HepG2 (cell line): ENCODE data around the gene GPR158. TPM values are rescaled to one million over a fixed set of nuclear protein-coding genes. Genes with fewer than 3 reads are reported as not detected.

Experiments used
- ATAC-seq: fragments of 200-7000 bp; cut with Tn5 transposase; 3 replicates; pipeline ENCODE4 v1.9.1; 2020; ENCODE audit warnings: mild to moderate bottlenecking, moderate library complexity
- BruUV-seq: library from RNA; stranded (reverse); fragments of 400-500 nt; replicated peaks from 2 replicates; lab custom pipeline; 2021; lab: Mats Ljungman, UMichigan
- CTCF ChIA-PET: fragments of 300-600 bp; formaldehyde crosslinking; extraction: SDS; loops from one replicate; lab custom pipeline; 2021; ENCODE audit warnings: low total read pairs, inconsistent platforms, low intra/inter-chr PET ratio; lab: Yijun Ruan, JAX
- POLR2A ChIA-PET: fragments of 350-600 bp; sonication (Branson Sonifier 250); formaldehyde crosslinking; loops from one replicate; lab custom pipeline; 2020; ENCODE audit warnings: antibody characterized with exemption, inconsistent platforms; lab: Yijun Ruan, JAX
- DNase-seq: peaks from one replicate; pipeline ENCODE4 v3.0.0-alpha.2; 2015; ENCODE audit warnings: low spot score
- FAIRE-seq: peaks from 3 replicates; lab custom pipeline; 2011; peaks lifted over from hg19 to GRCh38; lab: Jason Lieb, UNC
- H2AFZ ChIP-seq: one replicate; pipeline ENCODE4 v1.6.1; 2011; ENCODE audit warnings: low read length, inconsistent platforms
- H3K27ac ChIP-seq: fragments of 300-600 bp; 3 replicates; pipeline ENCODE4 v1.8.0; 2011; ENCODE audit warnings: mixed run types, mild to moderate bottlenecking, mixed read lengths, low read length, inconsistent platforms; ENCODE audit not compliant: insufficient read depth; ENCODE audit errors: extremely low read length
- H3K27me3 ChIP-seq, 2 experiments: fragments of 200-600 bp in 1 of 2; 2 replicates in 1 of 2; 3 replicates in 1 of 2; pipeline versions ENCODE4 v1.6.0 to v1.8.0; 2011; ENCODE audit warnings: low read length in 2 of 2, mild to moderate bottlenecking in 2 of 2, moderate library complexity in 2 of 2, inconsistent platforms in 1 of 2; ENCODE audit not compliant: insufficient read depth in 2 of 2, control insufficient read depth in 1 of 2
- H3K36me3 ChIP-seq, 2 experiments: fragments of 200-600 bp in 1 of 2; replicated peaks in 1 of 2; 2 replicates in 1 of 2; 3 replicates in 1 of 2; pipeline versions ENCODE4 v1.5.1 to v1.8.0; 2011; ENCODE audit warnings: low read length in 2 of 2, inconsistent platforms in 1 of 2; ENCODE audit not compliant: insufficient read depth in 2 of 2, control insufficient read depth in 1 of 2
- H3K4me1 ChIP-seq: 2 replicates; pipeline ENCODE4 v1.5.1; 2012; ENCODE audit warnings: low read length, inconsistent platforms; ENCODE audit not compliant: insufficient read depth
- H3K4me2 ChIP-seq: 2 replicates; pipeline ENCODE4 v1.6.0; 2011; ENCODE audit warnings: low read depth, low read length, inconsistent platforms
- H3K4me3 ChIP-seq, 3 experiments: fragments of 200-600 bp in 1 of 3; sonication (generic), shearing (Covaris generic) in 1 of 3; replicated peaks in 1 of 3; 2 replicates each; pipeline ENCODE4 v1.5.1; 2011 to 2016; ENCODE audit warnings: low read length in 3 of 3, inconsistent platforms in 2 of 3, low read depth in 2 of 3, mild to moderate bottlenecking in 2 of 3, control low read depth in 1 of 3, mixed read lengths in 1 of 3; ENCODE audit not compliant: insufficient read depth in 1 of 3
- H3K79me2 ChIP-seq: one replicate; pipeline ENCODE4 v1.6.1; 2011; ENCODE audit warnings: low read length, inconsistent platforms; ENCODE audit not compliant: insufficient read depth
- H3K9ac ChIP-seq: 2 replicates; pipeline ENCODE4 v1.6.0; 2011; ENCODE audit warnings: mild to moderate bottlenecking, low read depth, low read length, inconsistent platforms; ENCODE audit not compliant: insufficient read depth
- H3K9me3 ChIP-seq: 2 replicates; pipeline ENCODE4 v1.5.1; 2012; ENCODE audit warnings: mild to moderate bottlenecking, low read length
- H4K20me1 ChIP-seq: 2 replicates; pipeline ENCODE4 v1.6.0; 2011; ENCODE audit warnings: inconsistent platforms, mild to moderate bottlenecking, low read length, moderate library complexity; ENCODE audit not compliant: insufficient read depth
- AGO2 ChIP-seq: fragments of 200-400 bp; formaldehyde crosslinking; optimal IDR thresholded peaks from 2 replicates; pipeline ENCODE3; 2017; ENCODE audit warnings: mild to moderate bottlenecking, low read depth, low read length, moderate library complexity
- ARID2 ChIP-seq: sonication (generic); formaldehyde crosslinking; IDR thresholded peaks from 2 replicates; pipeline ENCODE4 v1.8.1; 2022; ENCODE audit warnings: mild to moderate bottlenecking, missing genetic modification reagents, borderline replicate concordance
- GATA4 ChIP-seq: sonication (generic); IDR thresholded peaks from 2 replicates; pipeline ENCODE4 v1.6.1; 2016; ENCODE audit warnings: antibody characterized with exemption, low read depth, borderline replicate concordance
- MLLT10 ChIP-seq: sonication (generic); formaldehyde crosslinking; IDR thresholded peaks from 2 replicates; pipeline ENCODE4 v1.4.0; 2020; ENCODE audit warnings: missing genetic modification reagents
- MYNN ChIP-seq: sonication (generic); formaldehyde crosslinking; IDR thresholded peaks from 2 replicates; pipeline ENCODE4 v1.4.0; 2020; ENCODE audit warnings: mild to moderate bottlenecking, low read depth, missing genetic modification reagents
- PAX8 ChIP-seq: sonication (generic); formaldehyde crosslinking; IDR thresholded peaks from 2 replicates; pipeline ENCODE4 v1.8.0; 2022; ENCODE audit warnings: mild to moderate bottlenecking, missing genetic modification reagents, borderline replicate concordance
- RFX3 ChIP-seq: IDR thresholded peaks from 2 replicates; pipeline ENCODE4 v1.6.1; 2016; ENCODE audit warnings: missing biosample characterization, missing genetic modification reagents
- SSRP1 ChIP-seq: IDR thresholded peaks from 2 replicates; pipeline ENCODE4 v1.6.1; 2016; ENCODE audit warnings: control low read depth
- TMF1 ChIP-seq: sonication (generic); formaldehyde crosslinking; IDR thresholded peaks from 2 replicates; pipeline ENCODE4 v1.8.1; 2022; ENCODE audit warnings: low read depth, missing genetic modification reagents
- ZC3H4 ChIP-seq: sonication (generic); formaldehyde crosslinking; IDR thresholded peaks from 2 replicates; pipeline ENCODE4 v1.4.0; 2020; ENCODE audit warnings: missing genetic modification reagents, borderline replicate concordance
- ZNF180 ChIP-seq: sonication (generic); formaldehyde crosslinking; IDR thresholded peaks from 2 replicates; pipeline ENCODE4 v1.4.0; 2020; ENCODE audit warnings: low read depth, missing genetic modification reagents, borderline replicate concordance
- ZNF337 ChIP-seq: sonication (generic); formaldehyde crosslinking; IDR thresholded peaks from 2 replicates; pipeline ENCODE4 v1.5.1; 2020; ENCODE audit warnings: missing genetic modification reagents, low read depth, mild to moderate bottlenecking, borderline replicate concordance
- ZNF562 ChIP-seq: sonication (generic); formaldehyde crosslinking; IDR thresholded peaks from 2 replicates; pipeline ENCODE4 v1.8.0; 2022; ENCODE audit warnings: missing genetic modification reagents, borderline replicate concordance
- ZSCAN31 ChIP-seq: sonication (generic); formaldehyde crosslinking; IDR thresholded peaks from 2 replicates; pipeline ENCODE4 v1.5.0; 2020; ENCODE audit warnings: low read depth, mild to moderate bottlenecking, missing genetic modification reagents
- WGBS: methylation state at CpG from one replicate; pipeline ENCODE4 v1.1.6; 2017; ENCODE audit warnings: low lambda C conversion rate; 5-methylcytosine and 5-hydroxymethylcytosine counted together
- in situ Hi-C: cut with HindIII; loops from 2 replicates; pipeline ENCODE4 v1.10.0; 2017; ENCODE audit warnings: low pct_unique_long_range_greater_than_20kb; ENCODE audit not compliant: extremely low pct_ligation_motif_present
- intact Hi-C: fragments of 100-400 bp; cut with micrococcal nuclease; formaldehyde crosslinking; loops from one replicate; pipeline ENCODE4 v1.10.0; 2022; ENCODE audit not compliant: unreplicated experiment
- polyA plus RNA-seq, 8 experiments: library from polyadenylated mRNA; depleted of rRNA in 3 of 8; stranded (reverse) in 7 of 8; unstranded in 1 of 8; fragments of >200 nt; fragmentation: Illumina TruSeq in 4 of 8; extraction: Trizol in 4 of 8; gene quantifications; 2 replicates each; pipeline versions ENCODE4 v1.2.1 to v1.2.3, GENCODE V29; 2011 to 2016; ENCODE audit warnings: low read depth in 4 of 8, missing spikeins in 1 of 8, mixed read lengths in 1 of 8; ENCODE audit not compliant: insufficient read depth in 1 of 8
- total RNA-seq, 5 experiments: library from RNA; depleted of rRNA; stranded (reverse); fragments of >200 nt; fragmentation: Illumina TruSeq; extraction: Trizol; gene quantifications; 2 replicates each; pipeline ENCODE4 v1.2.3, GENCODE V29; 2016; ENCODE audit warnings: low read depth in 1 of 5
- TF ChIP-seq, protein P1 (sequence below): sonication (generic); formaldehyde crosslinking; IDR thresholded peaks from 2 replicates; pipeline ENCODE4 v1.4.0; 2020; ENCODE audit warnings: missing genetic modification reagents, borderline replicate concordance
- TF ChIP-seq, protein P2 (sequence below): sonication (generic); formaldehyde crosslinking; IDR thresholded peaks from 2 replicates; pipeline ENCODE4 v1.4.0; 2020; ENCODE audit warnings: missing genetic modification reagents
- TF ChIP-seq, protein P3 (sequence below): fragments of 450-650 bp; IDR thresholded peaks from 2 replicates; pipeline ENCODE4 v1.6.1; 2017

GPR158 gene
- total and polyA plus RNA-seq, 2 of the 13 experiments (the other 11 are each of a cell fraction or from before 2014, with no cell fraction given), result not detected

DNA sequence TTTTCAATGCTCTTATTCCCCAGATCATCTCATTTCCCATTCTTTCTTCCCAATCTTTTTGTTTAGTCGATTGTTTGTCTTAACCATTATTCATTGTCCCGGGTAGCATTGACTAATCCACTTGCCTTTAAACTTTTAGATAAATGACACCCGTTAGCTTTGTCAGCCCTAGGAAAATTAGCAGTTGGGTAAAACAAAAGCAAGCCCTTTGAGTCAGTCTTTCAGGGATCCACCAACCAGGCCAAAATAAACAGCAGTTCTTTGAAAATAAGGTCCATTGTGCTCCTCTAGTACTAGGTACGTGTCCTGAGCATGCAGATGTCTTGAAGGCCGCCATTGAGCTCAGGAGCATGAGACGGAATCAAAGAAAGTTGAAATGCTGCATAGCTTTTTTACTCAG is 389.6 kb downstream of the GPR158 start:
- Histone ChIP-seq H3K36me3 (no peaks in the 10 kb centered on the region), H3K9ac (no peak overlapping the region), H3K4me3 (no peak overlapping the region), H3K27ac (no peak overlapping the region), H3K9me3 (no peaks in the 10 kb centered on the region), H2AFZ (no peak overlapping the region), H3K27me3 (no peaks in the 10 kb centered on the region), H3K4me1 (no peaks in the 10 kb centered on the region), H3K4me2 (no peak overlapping the region), H4K20me1 (no peaks in the 10 kb centered on the region), H3K79me2 (no peaks in the 10 kb centered on the region)
- POLR2A ChIA-PET, result no interaction called here
- in situ Hi-C loops (no loop called here), intact Hi-C loops (no loop called here)
- FAIRE-seq (no peak), ATAC-seq (no peak), DNase-seq (no peak)
- BruUV-seq, result no TSS peak
- CTCF ChIA-PET, result no interaction called here
- WGBS, result 1% methylated on average over 6 of the region's 6 CpGs
- TF ChIP-seq ZNF562 (no peak), GATA4 (no peak), ARID2 (no peak), RFX3 (CRISPR knock-in tag) (no peak), ZNF180 (CRISPR knock-in tag) (no peak), ZC3H4 (no peak), PAX8 (no peak), MLLT10 (CRISPR knock-in tag) (no peak), AGO2 (no peak), ZSCAN31 (CRISPR knock-in tag) (no peak), MYNN (CRISPR knock-in tag) (no peak), SSRP1 (no peak), TMF1 (no peak), ZNF337 (CRISPR knock-in tag) (no peak)
- TF ChIP-seq, protein P1, sequence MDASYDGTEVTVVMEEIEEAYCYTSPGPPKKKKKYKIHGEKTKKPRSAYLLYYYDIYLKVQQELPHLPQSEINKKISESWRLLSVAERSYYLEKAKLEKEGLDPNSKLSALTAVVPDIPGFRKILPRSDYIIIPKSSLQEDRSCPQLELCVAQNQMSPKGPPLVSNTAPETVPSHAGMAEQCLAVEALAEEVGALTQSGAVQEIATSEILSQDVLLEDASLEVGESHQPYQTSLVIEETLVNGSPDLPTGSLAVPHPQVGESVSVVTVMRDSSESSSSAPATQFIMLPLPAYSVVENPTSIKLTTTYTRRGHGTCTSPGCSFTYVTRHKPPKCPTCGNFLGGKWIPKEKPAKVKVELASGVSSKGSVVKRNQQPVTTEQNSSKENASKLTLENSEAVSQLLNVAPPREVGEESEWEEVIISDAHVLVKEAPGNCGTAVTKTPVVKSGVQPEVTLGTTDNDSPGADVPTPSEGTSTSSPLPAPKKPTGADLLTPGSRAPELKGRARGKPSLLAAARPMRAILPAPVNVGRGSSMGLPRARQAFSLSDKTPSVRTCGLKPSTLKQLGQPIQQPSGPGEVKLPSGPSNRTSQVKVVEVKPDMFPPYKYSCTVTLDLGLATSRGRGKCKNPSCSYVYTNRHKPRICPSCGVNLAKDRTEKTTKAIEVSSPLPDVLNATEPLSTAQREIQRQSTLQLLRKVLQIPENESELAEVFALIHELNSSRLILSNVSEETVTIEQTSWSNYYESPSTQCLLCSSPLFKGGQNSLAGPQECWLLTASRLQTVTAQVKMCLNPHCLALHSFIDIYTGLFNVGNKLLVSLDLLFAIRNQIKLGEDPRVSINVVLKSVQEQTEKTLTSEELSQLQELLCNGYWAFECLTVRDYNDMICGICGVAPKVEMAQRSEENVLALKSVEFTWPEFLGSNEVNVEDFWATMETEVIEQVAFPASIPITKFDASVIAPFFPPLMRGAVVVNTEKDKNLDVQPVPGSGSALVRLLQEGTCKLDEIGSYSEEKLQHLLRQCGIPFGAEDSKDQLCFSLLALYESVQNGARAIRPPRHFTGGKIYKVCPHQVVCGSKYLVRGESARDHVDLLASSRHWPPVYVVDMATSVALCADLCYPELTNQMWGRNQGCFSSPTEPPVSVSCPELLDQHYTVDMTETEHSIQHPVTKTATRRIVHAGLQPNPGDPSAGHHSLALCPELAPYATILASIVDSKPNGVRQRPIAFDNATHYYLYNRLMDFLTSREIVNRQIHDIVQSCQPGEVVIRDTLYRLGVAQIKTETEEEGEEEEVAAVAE (CRISPR knock-in tag), result no peak
- TF ChIP-seq, protein P2, sequence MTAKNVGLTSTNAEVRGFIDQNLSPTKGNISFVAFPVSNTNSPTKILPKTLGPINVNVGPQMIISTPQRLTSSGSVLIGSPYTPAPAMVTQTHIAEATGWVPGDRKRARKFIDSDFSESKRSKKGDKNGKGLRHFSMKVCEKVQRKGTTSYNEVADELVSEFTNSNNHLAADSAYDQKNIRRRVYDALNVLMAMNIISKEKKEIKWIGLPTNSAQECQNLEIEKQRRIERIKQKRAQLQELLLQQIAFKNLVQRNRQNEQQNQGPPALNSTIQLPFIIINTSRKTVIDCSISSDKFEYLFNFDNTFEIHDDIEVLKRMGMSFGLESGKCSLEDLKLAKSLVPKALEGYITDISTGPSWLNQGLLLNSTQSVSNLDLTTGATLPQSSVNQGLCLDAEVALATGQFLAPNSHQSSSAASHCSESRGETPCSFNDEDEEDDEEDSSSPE, result no peak
- TF ChIP-seq, protein P3, sequence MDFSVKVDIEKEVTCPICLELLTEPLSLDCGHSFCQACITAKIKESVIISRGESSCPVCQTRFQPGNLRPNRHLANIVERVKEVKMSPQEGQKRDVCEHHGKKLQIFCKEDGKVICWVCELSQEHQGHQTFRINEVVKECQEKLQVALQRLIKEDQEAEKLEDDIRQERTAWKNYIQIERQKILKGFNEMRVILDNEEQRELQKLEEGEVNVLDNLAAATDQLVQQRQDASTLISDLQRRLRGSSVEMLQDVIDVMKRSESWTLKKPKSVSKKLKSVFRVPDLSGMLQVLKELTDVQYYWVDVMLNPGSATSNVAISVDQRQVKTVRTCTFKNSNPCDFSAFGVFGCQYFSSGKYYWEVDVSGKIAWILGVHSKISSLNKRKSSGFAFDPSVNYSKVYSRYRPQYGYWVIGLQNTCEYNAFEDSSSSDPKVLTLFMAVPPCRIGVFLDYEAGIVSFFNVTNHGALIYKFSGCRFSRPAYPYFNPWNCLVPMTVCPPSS, result no peak
